Stimulated activated naive CD8-positive, alpha-beta T cell treated with anti-CD3 and anti-CD28 coated beads, Interleukin-15, Interleukin-2, amounts not matched to agents 100 U/mL and 50 U/mL, for 24 hours (primary cell): ENCODE measurements around the gene RSPRY1.

ENCODE experiments used
- ATAC-seq: fragments of 150-1000 bp; cut with Tn5 transposase; one replicate; pipeline ENCODE4 v1.10.0; 2021
- DNase-seq: peaks from one replicate; pipeline ENCODE4 v3.0.0; 2021

The RSPRY1 gene

GRCh38 chr16:57224651-57225335 is 38.7 kb downstream of the RSPRY1 start:
- DNase-seq = no peak
- ATAC-seq = no peak

- ATAC-seq (no peak), DNase-seq (no peak)
Observed at GRCh38 chr16:57225978-57226377, 39.8 kb downstream of the RSPRY1 start.

- ATAC-seq (no peak), DNase-seq (no peak)
Observed at GRCh38 chr16:57226701-57227621, 40.8 kb downstream of the RSPRY1 start.

DNA sequence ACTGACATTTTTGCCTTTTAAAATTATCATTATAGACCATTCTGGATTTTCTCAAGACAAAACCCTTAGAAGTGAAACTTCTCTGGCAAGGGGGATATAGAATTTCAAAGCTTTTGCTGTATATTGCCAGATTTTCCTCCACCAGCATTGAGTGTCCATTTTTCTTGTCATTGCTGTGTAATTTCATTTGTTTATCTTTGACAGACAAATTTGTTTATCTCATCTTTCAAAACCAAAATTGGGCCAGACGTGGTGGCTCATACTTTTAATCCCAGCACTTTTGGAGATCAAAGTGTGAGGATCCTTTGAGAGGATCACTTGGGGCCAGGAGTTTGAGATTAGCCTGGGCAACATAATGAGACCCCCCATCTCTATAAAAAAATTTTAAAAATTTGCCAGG is 43.0 kb downstream of the RSPRY1 start:
- no peak for ATAC-seq
- no peak for DNase-seq

- ATAC-seq (no peak), DNase-seq (no peak)
Observed at GRCh38 chr16:57231821-57232350, 45.8 kb downstream of the RSPRY1 start.

DNA sequence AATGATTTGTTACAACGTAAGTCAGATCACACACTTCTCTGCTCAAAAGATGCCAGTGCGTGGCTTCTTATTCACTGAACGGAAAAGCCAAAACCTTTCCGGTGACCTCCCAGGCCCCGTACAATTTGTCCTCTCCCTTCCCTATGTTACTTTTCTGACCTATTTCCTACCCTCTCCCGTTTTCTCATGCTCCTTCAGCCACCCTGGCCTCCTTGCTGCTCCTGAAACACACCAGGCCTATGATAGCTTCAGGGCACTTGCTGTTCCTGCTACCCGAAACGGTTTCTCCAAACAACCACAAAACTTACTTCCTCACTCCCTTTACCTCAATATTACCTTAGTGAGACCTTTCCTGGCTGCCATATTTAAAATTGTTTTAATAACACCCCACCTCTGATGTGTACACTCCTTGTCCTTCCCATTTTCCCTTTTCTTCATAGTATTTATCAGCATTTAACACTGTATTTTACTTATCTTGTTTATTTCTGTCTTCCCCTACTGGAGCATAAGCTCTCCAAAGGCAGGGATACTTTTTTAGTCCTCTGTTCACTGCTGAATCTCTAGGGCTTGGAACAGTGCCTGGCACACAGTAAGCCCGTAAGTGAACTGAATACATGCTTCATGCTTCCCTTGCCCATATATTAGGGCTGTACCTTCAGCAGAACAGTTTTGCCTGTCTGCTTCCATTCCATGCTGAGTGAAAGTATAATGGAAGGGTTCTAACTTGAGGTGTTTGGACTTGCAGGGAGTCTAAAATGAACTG is 48.0 kb downstream of the RSPRY1 start:
- no peak for ATAC-seq
- DNase-seq = no peak

DNA sequence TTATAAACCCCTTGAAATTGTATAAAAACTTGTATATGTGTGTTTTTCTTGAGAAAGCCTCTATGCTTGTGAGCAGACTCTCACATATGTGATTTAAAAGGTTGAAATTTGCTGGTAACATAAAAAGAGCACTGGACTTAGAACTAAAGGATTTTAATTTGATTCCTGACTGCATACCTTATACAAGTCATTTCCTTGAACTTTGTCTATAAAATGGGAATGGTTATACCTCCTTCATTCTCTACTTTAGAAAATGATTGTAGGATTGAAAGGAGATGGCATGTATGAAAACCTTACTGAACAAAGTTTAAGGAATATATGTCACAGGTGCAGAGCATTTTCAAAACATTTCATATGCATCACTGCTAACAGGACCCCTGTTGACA is 48.6 kb downstream of the RSPRY1 start:
- ATAC-seq = no peak
- no peak for DNase-seq

GRCh38 chr16:57235128-57236021 is 49.2 kb downstream of the RSPRY1 start:
- DNase-seq = peak; percentile 22
- peak; percentile 84 for ATAC-seq

- DNase-seq = no peak
- no peak for ATAC-seq
Observed at GRCh38 chr16:57236022-57236350, 49.9 kb downstream of the RSPRY1 start.

- ATAC-seq (no peak), DNase-seq (no peak)
Observed at GRCh38 chr16:57238682-57239081, 52.6 kb downstream of the RSPRY1 start.

- no peak for DNase-seq
- ATAC-seq = peak; percentile 19
Observed at GRCh38 chr16:57239107-57239506, 53.0 kb downstream of the RSPRY1 start.

DNA sequence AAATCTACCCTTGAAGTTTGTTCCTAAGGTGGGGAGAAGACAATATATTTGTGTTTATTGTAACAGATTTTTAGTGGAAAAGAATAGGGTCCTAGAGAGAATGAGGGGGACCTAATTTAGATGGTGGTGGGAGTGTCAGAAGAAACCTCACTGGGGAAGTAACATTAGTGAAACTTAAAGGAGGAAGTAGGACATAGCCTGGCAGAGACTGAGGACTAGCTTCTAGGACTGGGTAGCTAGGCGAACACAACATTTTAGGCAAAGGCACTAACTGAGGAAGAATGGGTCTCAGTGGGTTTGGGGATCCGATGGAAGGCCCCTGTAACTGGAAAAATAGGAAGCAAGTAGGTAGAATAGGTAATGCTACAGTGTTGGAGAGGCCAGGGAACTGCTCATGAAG is 54.7 kb downstream of the RSPRY1 start:
- DNase-seq = no peak
- ATAC-seq = no peak

DNA sequence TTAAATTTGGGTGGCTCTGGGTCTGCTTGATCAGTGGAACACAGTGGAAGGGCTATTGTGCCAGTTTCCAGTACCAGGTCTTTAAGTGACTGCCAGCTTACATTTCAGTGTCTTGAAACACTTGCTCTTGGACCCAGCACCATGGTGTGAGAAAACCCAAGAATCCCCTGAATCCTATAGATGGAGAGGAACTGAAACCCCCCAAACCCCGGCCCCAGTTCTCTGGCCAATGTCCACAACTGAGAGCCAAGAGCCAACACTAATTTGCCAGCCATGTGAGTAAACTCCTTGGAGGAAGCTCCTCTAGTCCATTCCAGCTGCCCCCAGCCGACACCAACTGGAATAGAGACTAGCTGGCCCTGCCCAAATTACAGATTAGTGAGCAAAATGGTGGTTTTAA is 56.5 kb downstream of the RSPRY1 start:
- DNase-seq (no peak), ATAC-seq (no peak)

DNA sequence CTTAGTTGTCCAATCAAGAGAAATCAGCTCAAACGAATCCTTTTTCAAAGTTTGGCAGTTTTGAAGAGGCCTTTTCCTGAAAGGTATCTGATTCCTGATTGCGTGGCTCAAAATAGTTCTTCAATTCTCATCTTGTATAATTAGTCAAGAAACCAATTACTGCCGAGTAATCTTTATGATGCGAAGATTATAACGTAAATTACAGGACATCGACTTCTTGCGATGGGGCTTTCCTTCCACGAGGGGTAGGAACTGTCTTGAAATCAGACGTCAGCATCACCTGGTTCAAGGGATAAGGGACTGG is 58.3 kb downstream of the RSPRY1 start:
- no peak for ATAC-seq

DNA sequence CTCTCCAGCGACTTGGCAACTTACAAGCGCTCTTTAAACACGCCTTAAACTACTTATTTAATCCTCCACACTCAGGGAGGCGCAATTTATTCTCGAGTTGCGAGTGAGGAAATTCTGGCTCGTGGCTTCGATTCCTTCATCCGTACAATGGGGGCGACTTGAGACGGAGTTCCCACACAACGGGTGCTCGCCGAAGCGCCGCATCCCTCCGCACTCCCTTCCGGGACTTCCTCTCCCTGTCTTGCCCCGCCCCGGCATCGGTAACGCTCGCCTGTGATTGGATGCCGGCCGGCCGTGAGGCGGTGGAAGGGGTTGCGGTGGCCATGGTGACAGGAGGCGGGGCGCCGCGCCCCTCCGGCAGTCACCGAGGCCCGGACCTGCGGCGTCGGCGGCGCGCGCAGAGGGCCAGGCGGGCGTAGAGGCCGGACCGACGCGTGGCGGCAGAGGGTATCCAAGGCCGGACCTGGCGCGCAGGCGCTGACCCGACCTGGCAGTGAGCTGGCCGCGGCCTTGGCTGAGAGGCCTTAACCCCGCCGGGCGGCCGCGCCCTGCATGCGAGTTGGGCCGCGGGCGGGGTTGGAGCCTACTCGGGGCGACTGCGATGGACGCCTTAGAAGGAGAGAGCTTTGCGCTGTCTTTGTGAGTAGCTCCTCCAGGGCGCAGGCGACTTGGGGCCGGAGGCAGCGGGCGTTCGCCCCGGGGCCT is 58.8 kb downstream of the RSPRY1 start, which contains the start of gene ARL2BP:
TSS of gene ARL2BP (plus strand) at position 493 of the 705 bp plus-strand sequence. CDS start at position 602, 109 bp downstream.
- peak; percentile 99 for ATAC-seq

More for the DNA sequence above, 58.3 kb downstream of the RSPRY1 start:
- DNase-seq = no peak

DNA sequence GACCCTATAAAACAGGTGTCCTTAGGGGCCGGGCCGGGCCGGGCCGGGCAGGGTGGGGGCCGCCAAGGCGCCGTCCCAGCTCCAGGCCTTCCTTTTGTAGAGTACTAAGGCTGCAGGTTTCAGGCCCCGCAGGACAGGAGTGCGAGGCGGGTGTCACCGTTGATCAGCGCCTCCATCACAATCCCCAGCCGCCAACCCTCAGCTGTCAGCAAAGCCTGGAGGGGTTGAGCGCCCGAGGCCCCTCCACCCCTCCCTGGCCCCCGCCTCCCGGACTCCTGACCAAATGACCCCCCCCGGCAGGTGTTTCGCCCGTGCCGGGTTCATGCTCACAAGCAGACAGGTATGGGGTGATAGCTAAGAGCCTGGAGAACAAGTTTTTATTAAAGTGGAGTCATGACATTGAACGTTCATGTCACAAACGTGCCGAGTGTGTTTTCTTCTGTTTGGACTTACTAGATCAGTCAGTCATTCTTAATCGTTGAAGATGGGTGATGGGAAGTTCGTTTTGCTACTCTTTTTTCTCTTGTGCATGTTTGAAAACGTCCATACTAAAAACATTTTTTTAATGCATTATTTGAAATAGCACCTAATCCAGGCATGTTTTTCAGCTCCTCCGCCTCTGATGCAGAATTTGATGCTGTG is 59.5 kb downstream of the RSPRY1 start:
- peak; percentile 38 for DNase-seq
- no peak for ATAC-seq

More for the DNA sequence above, 58.8 kb downstream of the RSPRY1 start, which contains the start of gene ARL2BP:
- peak; percentile 98 for DNase-seq

DNA sequence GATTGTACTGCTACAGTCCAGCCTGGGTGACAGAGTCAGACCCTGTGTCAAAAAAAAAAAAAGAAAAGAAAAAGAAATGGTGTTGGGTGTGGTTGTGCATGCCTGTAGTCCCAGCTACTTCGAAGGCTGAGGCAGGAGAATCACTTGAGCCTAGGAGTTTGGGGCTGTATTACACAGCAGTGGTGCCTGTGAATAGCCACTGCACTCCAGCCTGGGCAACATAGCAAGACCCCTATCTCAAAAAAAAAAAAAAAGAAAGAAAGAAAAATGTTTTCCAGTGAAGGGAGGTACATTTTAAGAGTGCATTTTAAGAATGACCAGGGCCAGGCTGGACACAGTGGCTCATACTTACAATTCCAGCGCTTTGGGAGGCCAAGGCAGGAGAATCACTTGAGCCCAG is 65.2 kb downstream of the RSPRY1 start:
- DNase-seq (no peak), ATAC-seq (no peak)

DNA sequence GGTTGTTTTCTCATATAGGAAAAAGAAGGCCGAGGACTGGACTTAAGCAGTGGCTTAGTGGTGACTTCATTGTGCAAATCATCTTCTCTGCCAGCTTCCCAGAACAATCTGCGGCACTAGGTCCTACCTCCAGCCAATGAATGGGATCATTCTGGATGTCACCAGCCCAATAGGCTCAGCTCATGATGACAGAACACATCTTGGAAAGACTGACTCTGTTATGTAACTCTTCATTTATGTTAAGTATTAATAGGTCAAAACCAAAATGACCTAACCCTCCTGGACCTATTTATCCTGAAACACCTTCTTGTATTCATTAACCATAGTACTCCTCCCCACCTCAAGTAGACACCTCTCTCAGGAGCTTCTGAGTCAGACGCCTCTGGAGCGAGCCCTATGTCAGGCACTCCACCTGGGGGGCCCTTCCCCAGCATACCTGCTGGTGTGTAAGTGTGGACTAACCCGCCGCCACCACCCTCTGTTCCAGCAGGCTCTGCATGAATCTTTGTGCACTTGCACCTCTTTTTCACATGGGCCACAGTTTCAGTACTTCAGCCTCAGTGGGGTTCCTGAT is 66.1 kb downstream of the RSPRY1 start:
- ATAC-seq (no peak), DNase-seq (no peak)

- DNase-seq = no peak
Observed at GRCh38 chr16:57253466-57253865, 67.3 kb downstream of the RSPRY1 start.

More at GRCh38 chr16:57253466-57253865, 67.3 kb downstream of the RSPRY1 start:
- no peak for ATAC-seq
